HPDE6-E6E7 (cell line): ENCODE results near the gene ATP8B4.
"Not testable (repeated sequence)": the region's sequence is repeated elsewhere in the genome, so short reads cannot be mapped to it uniquely, and the experiment has no call there.

ENCODE experiments used
- DNase-seq: peaks from one replicate; pipeline ENCODE4 v3.0.0; 2011; ENCODE audit warnings: missing footprints; ENCODE audit errors: extremely low spot score

The ATP8B4 gene

DNA sequence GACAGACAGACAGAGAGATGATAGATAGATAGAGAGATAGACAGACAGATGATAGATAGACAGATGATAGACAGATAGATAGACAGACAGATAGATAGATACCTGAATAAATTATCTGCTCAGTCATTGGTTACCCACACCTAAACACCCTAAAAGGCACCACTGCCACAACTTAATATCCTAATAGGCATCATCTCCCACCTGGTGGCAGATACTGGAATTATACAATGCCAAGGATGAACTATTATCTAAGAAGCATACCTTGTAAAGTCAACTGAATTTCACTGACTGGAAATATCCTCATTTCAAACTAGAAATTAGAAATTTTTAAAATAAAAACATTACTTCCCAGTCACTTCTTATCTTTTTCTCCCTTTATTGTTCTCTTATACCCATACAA lies 19.4 kb upstream of the ATP8B4 start:
- no peak for DNase-seq

DNA sequence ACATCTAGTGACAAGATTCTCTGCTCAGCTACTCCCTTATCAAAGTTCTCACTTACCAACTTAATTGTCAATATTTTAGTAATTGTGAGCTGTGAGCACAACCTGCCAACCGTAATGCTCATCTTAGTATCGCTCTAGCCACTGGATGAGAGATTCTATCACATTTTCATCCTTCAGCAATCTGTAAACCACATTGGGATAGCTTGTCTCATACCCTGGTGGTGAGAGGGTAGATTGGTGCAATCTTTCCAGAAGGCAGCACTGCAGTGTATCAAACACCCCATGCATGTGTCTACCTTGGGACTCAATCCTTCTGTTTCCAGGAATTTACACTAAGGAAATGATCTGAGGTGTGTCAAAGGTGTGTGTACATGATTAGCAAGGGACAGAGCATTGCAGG lies 18.9 kb upstream of the ATP8B4 start:
- no peak for DNase-seq

DNA sequence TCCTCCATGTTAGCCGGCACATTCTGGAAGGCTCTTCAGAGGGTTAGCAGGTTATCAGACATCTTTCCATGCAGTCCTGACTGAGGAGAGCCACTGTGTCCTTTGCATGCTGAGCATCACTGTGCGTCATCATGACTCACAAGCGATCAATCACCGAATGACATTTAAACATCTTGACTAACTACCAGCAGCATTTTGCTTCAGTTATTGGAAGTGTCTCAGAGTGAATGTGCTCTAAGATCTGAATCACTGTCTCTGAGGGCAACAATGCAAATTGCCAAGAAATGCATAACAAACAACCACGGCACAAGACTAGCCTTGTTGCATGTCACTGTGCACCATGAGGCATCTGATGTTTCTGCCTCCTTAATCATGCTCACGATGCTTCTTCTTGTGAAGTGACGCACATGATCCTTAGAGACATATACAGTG lies 18.3 kb upstream of the ATP8B4 start:
- DNase-seq, result peak; percentile 77

DNA sequence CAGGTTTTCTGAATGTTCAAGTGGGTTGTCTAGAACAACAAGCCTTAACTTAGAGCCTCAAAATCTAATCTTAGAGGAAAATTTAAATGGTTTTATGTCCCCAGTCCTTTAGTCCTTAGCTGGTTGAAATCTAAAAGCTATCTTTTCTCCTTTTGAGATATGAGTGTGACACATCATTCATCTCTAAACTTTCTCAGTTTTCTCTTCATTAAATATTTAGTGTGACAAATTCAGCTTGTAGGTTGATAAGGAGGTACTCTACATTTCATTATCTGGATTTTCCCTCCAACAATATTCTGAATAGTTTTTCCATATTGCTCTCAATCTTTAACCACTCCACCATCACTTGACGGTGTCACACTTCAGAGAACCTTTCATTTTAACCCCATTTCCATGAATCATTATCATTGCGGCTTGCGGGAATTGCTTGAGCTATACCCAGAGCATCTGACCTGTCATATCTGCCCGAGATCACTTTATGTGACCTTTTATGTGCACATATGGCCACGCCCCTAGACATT lies 16.1 kb upstream of the ATP8B4 start:
- no peak for DNase-seq

DNA sequence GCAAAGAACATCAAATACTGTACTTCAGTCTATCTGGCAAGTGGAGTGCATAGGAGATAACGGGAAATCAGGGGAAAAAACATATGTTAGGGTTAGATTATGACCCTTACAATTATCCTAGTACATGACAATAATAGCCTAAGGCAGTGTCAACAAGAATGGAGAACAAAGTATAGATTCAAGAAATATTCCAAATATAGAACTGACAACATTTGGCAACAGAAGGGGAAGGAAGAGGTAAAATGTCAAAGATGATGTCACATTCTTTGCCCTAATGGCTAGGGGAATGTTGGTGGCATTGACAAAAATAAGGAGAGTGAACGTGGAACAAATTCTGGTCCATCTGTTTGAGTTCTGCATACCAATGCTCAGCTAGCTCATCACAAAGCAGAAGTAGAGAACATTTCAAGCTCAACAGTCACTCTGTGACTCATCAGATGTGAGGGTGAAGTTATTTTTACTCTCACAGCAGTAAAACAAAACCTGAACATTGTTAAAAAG lies 15.5 kb upstream of the ATP8B4 start:
- peak; percentile 28 for DNase-seq

DNA sequence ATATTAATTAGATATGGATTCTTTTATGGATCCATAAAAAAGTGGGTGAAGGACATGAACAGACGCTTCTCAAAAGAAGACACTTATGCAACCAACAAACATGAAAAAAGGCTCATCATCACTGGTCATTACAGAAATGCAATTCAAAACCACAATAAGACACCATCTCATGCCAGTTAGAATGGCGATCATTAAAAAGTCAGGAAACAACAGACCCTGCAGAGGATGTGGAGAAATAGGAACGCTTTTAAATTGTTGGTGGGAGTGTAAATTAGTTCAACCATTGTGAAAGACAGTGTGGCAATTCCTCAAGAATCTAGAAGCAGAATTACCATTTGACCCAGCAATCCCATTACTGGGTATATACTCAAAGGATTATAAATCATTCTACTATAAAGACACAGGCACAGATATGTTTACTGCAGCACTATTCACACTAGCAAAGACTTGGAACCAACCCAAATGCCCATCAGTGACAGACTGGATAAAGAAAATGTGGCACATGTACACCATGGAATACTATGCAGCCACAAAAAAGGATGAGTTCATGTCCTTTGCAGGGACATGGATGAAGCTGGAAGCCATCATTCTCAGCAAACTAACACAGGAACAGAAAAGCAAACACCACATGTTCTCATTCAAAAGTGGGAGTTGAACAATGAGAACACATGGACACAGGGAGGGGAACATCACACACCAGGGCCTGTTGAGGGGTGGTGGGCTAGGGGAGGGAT lies 13.4 kb upstream of the ATP8B4 start:
- not testable (repeated sequence) for DNase-seq

DNA sequence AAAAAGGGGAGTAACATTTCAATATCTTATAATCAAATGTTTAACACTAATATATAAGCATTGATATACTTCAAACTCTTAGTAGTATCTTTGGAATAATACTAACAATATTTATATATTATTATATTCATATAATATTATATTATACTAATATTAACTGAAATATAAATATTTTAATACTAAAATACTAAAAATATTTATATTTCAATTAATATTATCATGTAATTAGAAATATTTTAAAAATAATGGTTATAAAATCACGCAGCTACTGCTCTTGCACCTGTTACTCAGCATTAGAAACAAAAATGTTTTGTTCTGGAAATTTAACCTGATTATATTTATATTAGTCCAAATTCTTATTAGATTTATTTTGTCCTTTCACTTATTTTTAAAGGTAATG lies 12.6 kb upstream of the ATP8B4 start:
- DNase-seq, result no peak

DNA sequence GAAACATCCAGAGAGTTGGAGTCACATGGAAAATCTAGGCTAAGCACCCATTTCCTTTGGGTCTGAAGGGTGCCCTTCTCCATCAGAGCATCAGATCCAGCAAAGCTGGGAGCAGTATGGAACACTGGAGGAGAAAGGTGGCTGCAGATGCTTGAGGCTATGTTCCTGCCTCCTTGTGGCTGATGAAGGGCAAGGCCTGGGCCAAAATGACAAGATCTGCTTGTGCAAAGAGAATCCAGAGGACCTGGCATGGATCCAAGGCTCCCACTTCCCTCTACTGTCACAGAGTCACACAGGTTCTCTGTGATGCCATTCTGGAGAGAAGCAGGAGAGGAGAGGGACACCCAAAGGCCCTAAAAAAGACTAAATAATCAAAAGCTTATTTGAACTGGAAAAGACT lies 9.2 kb upstream of the ATP8B4 start:
- no peak for DNase-seq

DNA sequence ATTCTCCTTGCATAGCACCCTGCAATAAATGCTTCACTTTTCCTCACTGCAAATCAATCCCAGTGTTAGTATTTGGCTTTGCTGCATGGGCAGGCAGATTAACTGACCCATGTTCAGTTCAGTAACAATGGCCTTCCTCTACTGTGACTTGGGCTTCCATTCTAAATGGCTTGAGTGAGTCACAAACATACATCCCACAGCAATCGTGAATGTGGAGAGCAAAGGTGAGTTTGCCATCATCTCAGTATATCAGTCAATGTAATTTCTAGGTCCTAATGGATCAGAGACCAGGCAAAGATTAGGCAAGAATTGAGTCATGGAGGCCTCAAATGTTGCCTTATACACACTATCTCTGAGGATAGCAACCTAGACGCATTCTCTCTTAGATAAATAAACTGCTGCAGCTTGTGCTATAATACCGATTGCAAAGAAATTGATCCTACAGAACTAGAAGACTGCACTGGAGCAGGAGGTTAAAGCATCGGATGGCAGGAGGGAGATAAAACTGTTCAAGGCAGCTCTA lies 8.3 kb upstream of the ATP8B4 start:
- no peak for DNase-seq

DNA sequence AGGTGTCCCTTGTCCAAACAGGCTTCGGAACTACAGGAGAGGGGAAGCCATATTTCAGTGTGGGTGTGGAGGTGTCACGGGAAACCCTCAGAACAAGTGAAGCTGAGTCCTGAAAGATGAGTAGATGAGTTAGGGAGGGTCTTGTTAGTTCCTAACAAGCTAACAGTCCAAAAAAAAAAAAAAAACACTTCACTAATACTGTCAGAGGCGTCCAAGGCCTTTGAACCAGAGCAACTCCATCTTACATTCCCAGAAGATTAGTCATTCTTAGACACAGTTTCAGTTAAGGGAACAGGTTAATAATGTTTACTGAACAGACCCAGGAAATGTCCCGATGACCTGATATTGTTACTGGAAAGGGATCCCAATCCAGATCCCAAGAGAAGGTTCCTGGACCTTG lies 7.0 kb upstream of the ATP8B4 start:
- no peak for DNase-seq

DNA sequence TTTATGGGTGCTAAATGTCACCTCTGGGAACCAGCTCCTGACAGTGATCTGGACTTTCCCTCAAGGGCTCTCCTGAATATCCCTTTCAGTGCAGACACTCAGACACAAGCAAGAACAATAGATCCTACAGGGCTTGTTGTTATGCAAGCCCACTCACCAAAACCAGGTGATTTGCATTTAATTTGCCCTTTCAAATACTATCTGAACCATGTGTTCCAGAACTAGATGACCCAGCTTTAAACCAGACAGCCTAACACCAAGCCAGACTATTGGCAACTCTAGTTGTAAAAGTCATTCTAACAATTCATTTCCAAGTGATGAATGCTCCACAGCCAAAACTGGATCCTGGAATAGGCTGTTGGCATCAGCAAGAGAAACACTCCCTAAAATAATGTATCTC lies 5.6 kb upstream of the ATP8B4 start:
- DNase-seq, result no peak

DNA sequence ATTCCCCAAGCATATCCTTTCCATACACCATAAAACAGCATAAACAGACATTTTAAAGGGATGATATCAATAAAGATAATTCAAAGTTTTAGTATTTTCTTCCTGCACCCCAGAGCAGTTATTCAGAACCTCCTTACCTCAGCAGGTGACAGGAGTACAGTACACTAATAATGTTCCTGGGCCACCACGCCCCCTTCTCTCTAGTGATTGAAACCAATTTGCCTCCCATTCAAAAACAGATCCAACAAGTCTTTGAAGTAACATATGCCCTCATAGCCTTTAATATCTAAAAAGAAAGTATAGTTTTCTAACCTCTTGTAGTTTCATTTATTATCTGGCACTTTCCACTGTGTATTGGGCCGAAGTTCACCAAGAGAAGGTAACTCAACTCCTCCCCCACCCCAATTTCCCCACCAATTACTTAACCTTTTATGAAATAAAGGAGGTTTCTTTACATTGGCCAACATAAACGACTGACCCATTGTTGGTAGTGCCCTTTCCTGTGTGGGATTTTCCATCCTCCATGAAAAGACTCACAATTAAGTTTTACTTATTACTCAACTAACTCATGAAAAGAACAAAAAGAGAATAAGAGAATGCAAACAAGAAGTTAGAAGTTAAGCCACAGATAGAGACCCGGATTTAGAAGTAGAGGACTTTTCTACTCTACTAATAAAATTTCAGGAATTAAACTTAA lies 5.0 kb upstream of the ATP8B4 start:
- DNase-seq, result no peak

DNA sequence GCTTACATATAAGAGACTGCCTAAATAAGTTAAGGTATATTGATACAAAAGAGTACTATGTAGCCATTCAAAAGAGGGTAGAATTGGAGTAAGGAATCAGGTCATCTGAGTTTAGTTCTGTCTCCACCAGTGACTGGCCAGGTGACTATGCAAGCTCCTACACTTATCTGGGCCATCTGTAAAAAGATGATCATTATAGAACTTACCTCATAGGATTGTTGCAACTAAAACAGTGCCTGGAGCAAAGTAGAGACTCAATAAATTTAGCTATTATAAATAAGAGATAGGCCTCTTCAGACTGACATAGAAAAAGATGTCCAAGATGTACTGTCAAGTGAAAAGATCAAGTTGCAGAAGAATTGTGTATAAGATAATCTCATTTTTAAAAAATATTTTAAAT lies 1.7 kb upstream of the ATP8B4 start:
- DNase-seq, result no peak

DNA sequence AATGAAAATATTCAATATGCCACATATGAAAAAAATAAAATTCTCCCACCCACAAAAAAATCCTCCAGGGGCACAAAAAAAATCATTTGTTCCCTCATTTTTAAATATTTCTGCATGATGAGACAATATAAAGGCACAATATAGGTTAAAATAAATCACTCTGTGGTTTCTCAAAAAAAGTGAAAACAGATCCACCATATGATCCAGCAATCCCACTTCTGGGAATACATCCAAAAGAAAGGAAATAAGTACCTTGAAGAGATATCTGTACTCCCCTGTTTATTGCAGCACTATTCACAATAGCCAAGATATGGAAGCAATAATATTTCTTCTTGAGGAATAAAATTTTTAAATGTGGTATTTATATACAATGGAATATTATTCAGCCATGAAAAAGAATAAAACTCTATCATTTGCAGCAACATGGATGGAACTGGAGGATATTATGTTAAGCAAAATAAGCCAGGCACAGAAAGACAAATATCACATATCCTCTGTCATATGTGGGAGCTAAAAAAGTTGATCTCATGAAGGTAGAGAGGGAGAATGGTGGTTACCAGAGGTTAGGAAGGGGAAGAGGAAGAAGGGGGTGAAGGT lies 1.5 kb downstream of the ATP8B4 start:
- no peak for DNase-seq

DNA sequence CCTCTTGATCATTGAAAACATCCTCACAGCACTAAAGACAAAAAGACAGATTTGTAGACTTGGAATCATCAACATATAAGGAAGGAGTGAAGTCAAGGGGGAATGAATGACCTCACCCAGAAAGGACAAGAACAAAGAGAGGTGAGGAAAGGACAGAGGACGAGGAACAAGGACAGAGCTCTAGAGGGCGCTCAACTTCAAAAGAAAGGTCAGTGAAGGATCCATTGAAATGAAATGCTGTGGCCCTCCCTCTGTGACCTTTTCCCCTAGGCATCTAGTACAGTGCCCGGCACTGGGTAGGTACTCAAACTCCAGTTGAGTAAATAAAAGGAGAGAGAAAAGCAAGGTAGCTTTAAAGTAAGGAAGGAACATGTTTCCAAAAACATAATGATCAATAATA lies 2.6 kb downstream of the ATP8B4 start:
- no peak for DNase-seq

DNA sequence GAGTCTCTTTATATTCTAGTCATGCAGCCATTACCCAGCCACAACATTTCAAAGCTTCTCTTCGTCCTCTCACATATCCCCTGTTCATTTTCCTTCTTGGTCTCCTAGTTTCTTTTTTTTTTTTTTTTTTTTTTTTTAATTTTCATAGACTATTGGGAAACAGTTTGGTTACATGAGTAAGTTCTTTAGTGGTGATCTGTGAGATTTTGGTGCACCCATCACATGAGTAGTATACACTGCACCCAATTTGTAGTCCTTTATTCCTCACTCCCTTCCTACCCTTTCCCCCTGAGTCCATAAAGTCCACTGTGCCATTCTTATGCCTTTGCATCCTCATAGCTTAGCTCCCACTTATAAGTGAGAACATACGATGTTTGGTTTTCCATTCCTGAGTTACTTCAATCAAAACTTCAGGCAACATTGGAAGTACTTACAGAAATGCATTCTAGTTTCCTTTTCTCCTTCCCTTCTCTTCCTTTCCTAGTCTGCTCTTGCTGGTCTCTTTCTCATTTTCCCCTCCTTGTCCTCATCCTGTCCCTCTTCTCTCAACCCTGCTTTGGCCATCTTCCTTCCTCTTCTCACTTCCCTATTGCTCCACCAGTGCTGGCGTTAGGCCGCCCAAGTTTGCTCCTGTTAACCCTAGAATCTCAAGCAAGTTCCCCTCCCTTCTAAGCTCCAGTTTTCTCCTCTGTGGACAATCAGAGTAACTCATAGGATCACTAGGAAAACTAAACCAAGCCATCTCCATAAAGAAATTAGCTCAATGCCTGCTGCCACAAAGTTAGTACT lies 4.8 kb downstream of the ATP8B4 start:
- no peak for DNase-seq

DNA sequence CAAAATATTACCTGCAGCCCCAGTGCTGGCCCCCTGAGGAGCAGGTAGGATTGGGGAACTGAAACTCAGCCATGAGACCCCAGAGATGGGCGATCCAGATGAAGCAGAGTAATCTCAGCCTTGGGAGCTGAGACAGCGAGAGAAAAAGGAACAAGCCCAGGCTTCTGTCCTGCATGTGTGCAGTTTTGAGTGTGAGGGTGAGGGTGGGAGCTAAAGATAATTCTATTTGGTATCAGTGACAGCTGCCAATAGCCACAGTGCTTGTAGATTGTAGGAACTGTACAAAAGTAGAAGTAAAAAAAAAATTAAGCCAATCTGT lies 5.9 kb downstream of the ATP8B4 start:
- DNase-seq, result no peak

DNA sequence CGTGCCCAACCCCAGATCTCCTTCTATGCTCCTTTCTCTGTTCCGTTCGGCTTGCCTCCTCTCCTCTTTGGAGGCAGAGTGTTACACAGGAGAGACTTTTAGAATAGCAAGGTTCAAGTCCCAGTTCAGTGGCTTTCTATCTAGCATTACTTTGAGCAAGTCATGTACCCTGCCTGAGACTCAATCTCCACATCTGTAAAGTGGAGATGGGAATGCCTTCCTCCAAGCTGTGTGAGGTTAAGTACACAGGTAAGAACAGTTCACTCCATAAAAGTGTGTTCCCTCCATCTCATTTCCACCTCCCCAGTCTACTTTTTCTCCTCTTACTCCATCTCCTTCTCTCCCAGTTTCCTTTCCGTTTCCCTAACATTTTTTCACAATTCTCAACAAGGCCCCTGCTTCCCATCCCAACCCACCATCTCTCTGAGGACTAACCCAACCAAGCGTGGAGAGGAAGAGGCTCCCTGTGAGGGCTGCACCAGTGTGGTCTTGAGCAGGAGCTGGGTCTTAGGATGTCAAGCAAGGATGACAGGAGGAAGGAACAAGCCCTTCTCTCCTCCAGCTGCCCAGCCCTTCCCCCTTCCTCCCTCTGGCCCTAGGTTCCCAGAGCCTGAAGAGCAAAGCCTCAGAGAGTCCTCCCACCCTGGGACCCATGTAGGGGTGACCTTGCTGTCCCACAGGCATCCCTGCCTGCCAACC lies 6.4 kb downstream of the ATP8B4 start:
- DNase-seq, result no peak

DNA sequence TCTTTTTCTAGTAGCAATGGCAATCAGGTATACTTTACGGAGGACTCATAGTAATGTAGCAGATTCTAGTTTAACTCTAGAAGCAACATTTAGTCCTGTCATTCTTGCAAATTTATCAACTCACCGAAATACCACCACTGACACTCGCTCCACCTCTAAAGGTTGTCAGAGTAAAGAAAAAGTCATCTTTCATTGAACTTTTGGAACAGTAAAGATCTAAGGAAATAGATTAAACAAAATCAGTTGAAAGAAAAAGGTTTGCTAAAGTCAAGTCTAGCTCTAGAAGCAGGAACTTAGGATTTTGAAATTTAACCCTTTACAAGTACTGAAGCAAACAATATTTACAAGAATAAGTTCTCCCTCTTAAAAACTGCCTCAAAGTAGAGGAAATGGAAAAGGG lies 8.7 kb downstream of the ATP8B4 start:
- no peak for DNase-seq

DNA sequence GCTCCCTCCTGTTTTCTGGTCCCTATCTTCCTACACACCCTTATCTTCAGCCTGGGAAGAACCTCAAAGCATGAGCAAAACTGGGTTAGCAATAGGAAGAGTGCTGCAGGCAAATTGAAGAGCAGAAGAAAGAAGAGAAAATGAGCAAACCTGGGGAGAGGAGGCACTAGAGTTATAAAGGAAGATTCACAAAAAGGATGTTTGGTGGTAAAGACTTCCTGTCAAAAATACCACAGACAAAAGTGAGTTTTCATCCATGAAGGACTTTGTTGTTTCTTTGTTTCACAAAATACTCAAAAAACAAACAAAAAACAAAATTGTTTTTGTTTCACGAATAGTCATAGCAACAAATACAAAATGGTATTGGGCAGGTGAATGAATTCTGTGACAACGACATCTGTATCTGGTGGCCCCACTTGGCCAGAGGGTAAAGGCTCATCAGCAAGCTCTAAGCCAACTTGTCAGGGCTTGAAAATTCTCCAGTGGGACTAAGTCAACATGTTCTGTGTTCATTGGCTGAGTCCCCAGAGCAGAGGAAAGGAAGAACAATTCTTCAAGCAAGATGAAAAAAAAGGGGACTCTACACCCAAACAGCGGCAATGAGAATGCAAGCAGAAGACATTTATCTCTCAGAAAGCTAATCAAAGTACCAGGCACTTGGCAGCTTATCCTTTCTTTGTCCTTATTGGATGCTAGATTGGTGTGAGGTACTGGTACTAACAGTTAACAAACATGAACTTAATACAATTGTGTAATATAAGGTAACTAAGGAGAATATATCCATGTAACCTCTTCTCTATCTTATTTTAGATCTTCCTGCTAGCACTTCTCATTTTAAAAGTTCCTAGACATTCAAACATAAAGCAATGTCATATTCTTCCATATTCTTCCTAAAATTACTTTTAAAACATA lies 9.7 kb downstream of the ATP8B4 start:
- DNase-seq, result no peak
